Activated CD4-positive, alpha-beta T cell treated with anti-CD3 and anti-CD28 coated beads, Interleukin-2, amount 50 U/mL, for 16 hours (primary cell): ENCODE data around the gene FAM234B.
"Not testable (repeated sequence)": the region's sequence is repeated elsewhere in the genome, so short reads cannot be mapped to it uniquely, and the experiment has no call there.

Experiments used
- DNase-seq: peaks from one replicate; pipeline ENCODE4 v3.0.0-alpha.2; 2020

FAM234B gene

DNA sequence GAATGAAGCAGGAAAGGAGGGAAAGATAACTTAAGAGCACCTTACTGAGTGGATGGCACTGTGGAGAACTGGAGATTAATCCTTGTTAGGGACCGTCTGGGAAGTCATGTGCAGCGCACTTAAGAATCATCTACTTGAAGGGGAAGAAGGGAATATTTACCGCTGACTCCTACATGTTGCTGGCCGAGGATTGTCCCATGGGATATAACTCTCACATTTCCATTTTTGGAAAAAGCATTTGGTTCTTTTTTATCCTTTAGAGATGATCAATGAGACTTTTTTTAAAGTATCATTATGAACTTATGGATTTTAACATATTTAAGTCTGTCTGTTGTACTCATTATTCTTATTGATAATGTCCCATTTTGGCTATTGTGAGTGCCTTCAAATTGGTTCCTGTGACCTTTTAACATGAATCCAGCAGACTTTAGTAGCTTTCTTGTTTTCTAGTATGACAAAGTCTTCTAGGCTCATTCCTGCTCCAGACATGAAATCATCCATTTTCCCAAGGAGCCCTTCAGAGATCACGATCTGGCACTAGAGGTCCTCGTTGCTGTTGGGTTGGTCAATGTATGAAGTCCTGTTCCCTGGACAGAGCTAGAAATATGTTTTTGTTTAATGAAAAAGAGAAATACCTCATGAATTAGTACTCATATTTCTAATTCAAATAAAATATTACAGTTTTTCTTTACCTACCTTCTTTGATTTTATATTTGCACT is 20.2 kb upstream of the FAM234B start:
- peak; percentile 6 for DNase-seq

DNA sequence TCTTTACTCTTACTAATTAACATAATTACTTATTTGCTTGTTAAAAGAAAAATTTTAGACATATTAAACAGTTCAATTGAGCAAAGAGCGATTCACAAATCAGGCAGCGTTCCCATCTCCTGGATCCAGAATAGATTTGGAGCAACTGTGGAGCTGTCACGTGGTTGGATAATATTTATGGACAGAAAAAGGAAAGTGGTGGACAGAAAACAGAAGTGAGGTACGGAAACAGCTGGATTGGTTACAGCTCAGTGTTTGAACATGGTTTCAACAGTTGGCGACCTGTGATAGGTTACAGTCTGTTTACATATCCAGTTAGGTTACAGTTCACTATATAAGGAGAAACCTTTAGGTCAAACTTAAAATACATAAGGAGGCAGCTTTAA is 19.7 kb upstream of the FAM234B start:
- DNase-seq: no peak

DNA sequence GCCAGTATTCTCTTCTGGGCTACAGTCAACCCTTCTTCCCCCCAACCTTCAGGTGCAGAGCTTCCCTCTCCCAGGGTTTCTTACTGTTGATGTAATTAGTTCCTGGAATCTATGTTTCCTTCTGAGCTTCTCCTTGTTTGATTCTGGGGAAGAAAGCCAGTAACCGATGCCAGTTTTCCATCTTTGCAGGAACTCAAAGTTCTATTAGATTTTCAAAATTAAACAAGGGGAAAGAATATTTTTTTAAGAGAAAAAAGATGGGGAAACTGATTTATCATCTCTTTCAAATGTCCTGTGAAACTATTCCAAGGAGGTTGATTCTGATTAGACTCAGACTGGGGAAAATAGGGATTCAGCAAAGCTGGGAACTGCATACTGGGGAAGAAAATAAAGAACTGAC is 17.9 kb upstream of the FAM234B start:
- no peak for DNase-seq

- DNase-seq: no peak
Measured at GRCh38 chr12:13027032-13027431, 17.1 kb upstream of the FAM234B start.

DNA sequence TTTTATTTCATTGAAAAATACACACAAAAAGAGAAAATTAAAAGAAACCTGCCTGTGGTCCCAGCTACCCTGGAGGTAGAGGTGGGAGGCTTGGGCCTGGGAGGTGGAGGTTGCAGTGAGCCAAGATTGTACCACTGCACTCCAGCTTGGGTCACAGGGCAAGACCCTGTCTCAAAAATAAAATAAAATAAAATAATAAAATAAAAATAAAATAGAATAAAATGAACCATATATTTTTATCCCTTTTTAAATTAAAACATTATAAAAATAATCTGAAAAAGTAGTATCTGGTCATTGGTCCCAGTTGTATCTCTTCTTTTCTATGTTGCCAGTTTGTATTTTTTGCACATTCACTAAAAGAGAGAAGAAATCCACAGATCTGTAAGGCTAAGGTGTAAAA is 16.7 kb upstream of the FAM234B start:
- DNase-seq: no peak

GRCh38 chr12:13028825-13029570 is 15.2 kb upstream of the FAM234B start:
- no peak for DNase-seq

GRCh38 chr12:13030541-13031291 is 13.5 kb upstream of the FAM234B start:
- DNase-seq: no peak

GRCh38 chr12:13032164-13032563 is 12.0 kb upstream of the FAM234B start:
- no peak for DNase-seq

DNA sequence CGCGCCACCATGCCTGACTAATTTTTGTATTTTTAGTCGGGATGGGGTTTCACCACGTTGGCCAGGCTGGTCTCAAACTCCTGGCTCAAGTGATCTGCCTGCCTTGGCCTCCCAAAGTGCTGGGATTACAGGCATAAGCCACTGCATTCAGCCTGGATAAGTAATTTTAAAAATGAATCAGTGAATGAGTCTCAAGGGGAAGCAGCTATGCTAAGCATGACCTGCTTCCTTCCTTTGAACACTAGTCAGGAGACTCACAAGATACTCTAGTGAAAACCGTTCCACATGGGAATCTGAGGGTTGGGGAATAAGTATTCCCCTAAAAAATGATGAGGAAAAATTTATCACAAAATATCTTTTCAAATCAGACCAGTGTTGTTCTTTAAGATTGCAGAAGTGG is 10.7 kb upstream of the FAM234B start:
- DNase-seq: no peak

- DNase-seq: not testable (repeated sequence)
Measured at GRCh38 chr12:13035335-13035734, 8.8 kb upstream of the FAM234B start.

DNA sequence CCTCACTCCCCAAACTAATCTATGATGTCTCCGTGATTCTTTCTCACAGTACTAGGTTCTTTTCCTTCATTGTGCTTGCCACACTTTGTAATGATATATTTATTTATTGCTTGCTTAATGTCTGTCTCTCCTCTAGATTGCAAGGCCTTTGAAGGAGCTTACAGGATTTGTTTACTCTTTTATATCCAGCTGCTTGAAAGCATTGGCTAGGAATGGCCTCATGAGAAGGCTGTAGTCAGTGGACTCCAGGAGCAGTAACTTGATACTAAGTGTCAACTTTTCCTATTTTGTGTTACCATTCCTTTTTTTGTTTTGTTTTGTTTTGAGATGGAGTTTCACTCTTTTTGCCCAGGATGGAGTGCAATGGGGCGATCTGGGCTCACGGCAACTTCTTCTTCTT is 7.3 kb upstream of the FAM234B start:
- DNase-seq: no peak

GRCh38 chr12:13038491-13039161 is 5.6 kb upstream of the FAM234B start:
- DNase-seq: no peak

DNA sequence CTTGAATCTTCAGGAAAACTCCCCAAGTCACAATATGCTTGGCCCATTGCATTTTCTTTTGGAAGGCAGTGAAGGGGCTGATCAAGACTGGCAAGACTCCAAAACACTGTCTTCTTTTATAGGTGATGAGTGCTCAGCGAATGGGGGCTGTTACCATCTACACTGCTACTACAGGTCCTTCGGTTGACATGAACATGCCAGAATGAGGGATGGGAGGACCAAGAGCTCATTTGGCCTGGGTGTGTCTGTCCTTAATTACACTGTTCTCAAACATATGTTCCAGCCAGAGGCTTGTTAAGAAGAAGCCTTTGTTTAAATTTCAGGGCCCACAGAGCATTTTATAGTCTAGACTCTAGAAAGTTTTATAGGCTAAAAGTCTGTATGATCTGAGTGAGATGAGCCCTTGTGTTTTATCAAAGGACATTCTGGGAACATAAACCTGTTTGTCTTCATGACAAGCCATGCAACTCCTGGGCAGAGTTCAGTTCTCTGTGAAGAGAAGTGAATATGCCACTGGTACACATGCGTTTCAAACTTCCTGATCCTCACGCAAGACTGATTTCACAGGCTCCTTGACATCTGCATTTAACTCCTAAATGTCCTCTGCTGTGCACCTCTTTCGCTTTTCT is 4.7 kb upstream of the FAM234B start:
- DNase-seq: no peak

- DNase-seq: no peak
Measured at GRCh38 chr12:13041224-13041623, 3.0 kb upstream of the FAM234B start.

- DNase-seq: no peak
Measured at GRCh38 chr12:13042666-13043230, 1.4 kb upstream of the FAM234B start.

DNA sequence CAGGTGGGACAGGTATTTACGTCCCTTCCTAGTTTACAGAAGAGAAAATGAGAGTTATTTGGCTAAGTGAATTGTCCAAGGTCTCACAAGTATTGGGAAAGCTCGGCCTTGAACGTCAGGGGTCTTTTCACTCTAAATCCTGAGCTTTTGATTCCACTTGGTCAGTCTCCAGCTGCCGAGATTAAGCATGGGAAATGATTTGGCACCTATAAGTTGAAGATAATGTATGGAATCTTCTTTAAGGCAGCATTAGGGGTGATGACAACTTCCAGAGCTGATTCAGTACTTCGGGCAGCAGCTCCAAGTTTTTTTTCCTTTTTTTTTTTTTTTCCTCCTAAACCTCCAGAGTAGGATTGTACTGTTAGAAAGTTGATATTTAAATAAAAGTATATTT is 722 bp downstream of the FAM234B start:
- DNase-seq: no peak

DNA sequence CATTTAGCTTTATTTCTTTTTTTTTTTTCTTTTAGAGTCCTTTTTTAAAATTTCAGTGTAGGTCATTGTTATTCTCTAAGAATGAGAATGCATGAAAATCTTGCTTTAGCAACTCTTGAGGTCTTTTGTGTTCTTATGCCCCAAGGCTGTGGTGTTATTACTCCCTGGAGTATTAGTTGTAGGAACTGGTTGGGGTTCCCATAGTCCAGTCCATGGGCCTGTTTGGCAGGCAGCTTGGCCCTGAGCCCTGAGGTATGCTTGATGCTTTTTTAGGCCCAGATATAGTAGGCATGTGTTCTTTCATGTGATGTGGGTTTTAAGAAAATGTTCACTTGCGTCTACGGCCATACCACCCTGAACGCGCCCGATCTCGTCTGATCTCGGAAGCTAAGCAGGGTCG is 1.6 kb downstream of the FAM234B start:
- no peak for DNase-seq

- peak; percentile 74 for DNase-seq
Measured at GRCh38 chr12:13046964-13047363, 2.8 kb downstream of the FAM234B start.

DNA sequence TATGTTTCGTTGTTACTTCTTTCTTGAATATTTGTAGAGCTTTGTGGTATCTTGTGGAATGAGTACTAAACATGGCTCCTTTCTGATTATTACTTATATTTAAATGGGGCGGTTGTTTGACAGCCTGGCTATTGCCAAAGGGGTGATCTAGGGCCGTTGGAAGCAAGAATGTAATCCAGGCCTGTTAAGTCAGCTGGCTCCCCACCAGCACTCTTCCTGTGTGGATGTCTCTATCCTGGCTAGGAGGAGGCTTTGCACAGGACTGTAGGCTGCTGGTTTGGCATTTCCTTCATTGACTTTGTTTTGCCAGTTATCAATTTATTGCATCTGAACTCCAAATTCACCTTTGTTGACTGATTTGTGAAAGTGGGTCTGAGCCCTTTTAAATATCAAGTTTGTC is 5.6 kb downstream of the FAM234B start:
- no peak for DNase-seq

- peak; percentile 44 for DNase-seq
Measured at GRCh38 chr12:13052421-13052820, 8.2 kb downstream of the FAM234B start.

DNA sequence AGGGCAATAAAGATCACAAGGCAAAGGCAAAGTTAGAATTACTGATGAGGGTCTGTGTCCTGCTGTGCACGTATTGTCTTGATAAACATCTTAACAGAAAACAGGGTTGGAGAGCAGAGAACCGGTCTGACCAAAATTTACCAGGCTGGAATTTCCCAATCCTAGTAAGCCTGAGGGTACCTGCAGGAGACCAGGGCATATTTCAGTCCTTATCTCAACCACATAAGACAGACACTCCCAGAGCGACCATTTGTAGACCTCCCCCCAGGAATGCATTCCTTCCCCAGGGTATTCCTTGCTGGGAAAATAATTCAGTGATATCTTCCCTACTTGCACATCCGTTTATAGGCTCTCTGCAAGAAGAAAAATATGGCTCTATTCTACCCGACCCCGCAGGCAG is 9.4 kb downstream of the FAM234B start:
- not testable (repeated sequence) for DNase-seq

DNA sequence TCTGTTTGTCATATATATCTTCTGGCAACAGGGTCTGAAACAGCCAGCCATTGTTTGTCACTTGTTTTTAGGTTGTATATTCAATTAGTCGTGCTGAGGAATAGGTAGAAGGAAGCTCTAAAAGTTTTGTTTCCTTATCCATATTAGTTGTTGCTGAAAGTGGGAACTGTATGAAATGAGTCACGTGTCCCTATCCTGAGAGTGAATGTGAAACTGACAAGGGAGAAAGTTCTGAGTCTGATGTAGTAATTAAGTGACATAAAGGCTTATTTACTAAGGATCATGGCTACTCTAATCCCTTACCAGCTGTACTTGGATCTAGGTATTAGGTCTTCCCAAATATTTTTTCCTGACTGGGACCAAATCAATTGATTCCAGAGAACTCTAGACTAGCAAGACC is 16.4 kb downstream of the FAM234B start:
- no peak for DNase-seq

DNA sequence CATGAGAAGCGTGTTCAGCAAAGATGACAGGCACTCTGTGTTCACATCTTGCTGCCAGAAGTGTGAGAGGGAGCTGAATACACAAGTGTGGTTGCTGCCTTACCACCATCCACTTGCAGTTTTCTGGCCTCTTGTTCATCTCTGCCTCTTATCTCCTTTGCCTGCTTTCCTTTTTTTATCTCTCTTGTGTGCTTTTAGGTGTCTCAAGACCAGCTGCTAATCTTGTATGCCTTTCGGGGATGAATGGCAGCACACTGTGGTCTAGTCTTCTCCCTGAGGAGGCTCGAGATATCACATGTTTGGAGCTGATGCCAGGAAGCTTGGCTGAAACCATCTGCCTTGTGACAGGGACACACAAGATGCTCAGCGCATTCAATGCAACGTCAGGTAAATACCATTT is 17.2 kb downstream of the FAM234B start:
- DNase-seq: no peak
